ENCODE measurements around the gene HSPA6. TPM values are rescaled to one million over a fixed set of nuclear protein-coding genes. Genes with fewer than 3 reads are reported as not detected.
"Not testable (repeated sequence)": the region's sequence is repeated elsewhere in the genome, so short reads cannot be mapped to it uniquely, and the experiment has no call there.

HSPA6 gene
- polyA plus RNA-seq, 1 experiment: 0.27 TPM

DNA sequence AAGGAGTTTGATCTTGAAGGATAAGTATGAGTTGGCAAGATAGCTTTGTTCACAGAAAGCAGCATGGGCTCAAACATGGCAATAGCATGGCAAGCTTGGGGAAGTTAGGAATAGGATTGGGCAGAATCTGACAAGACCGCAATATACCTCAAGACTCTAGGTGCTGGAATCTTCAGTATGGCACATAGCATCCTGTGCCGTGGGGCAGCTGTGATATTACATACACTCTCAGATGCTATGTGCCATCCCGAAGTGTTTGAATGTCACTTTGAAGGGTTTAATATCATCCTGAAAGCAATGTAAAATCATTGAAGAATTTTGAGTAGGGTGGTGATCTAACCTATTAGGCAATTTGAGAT is 42.2 kb downstream of the HSPA6 start:
- POLR2A ChIA-PET; DNase-seq (ENCODE audit: low read depth, low spot score); H3K4me3 ChIP-seq (ENCODE audit: low read depth, low read length); H3K27me3 ChIP-seq (ENCODE audit: control insufficient read depth, insufficient read depth, low read length); H3K27ac ChIP-seq (ENCODE audit: low read depth, low read length); H3K9me3 ChIP-seq (ENCODE audit: control insufficient read depth, insufficient read depth, low read length): not testable (repeated sequence)
- CTCF ChIA-PET: interaction anchor here (0.7 to 1.5 kb wide), 2 partner anchors 172 to 175 kb away, joined by 3 to 8 read pairs; no protein-coding TSS in a partner anchor

GRCh38 chr1:161571703-161572102 is 47.4 kb downstream of the HSPA6 start:
- H3K27me3 ChIP-seq (ENCODE audit: control insufficient read depth, insufficient read depth, low read length); CTCF ChIA-PET; POLR2A ChIA-PET; DNase-seq (ENCODE audit: low read depth, low spot score); H3K27ac ChIP-seq (ENCODE audit: low read depth, low read length); H3K9me3 ChIP-seq (ENCODE audit: control insufficient read depth, insufficient read depth, low read length); H3K4me3 ChIP-seq (ENCODE audit: low read depth, low read length): not testable (repeated sequence)

Other genes starting within 250 kb of the HSPA6 start
- gene MPZ, start 214.6 kb upstream of the HSPA6 start, polyA plus RNA-seq (2011; rRNA removed): 0.71 and 0.89 TPM in 2 replicates
- 311 and 335 TPM in 2 replicates for gene SDHC, start 210.2 kb upstream of the HSPA6 start, polyA plus RNA-seq (2011; rRNA removed)
- not detected in 2 replicates for gene CFAP126, start 156.7 kb upstream of the HSPA6 start, polyA plus RNA-seq (2011; rRNA removed)
- gene FCGR2A, start 19.1 kb upstream of the HSPA6 start, polyA plus RNA-seq (2011; rRNA removed): 2.0 and 2.3 TPM in 2 replicates
- gene FCGR3A, start 25.3 kb downstream of the HSPA6 start, polyA plus RNA-seq (2011; rRNA removed): not detected in 2 replicates
- gene FCGR3B, start 106.6 kb downstream of the HSPA6 start, polyA plus RNA-seq (2011; rRNA removed): not detected in 2 replicates
- not detected in 2 replicates for gene FCGR2B, start 138.6 kb downstream of the HSPA6 start, polyA plus RNA-seq (2011; rRNA removed)
- gene FCRLA, start 182.7 kb downstream of the HSPA6 start, polyA plus RNA-seq (2011; rRNA removed): 0.12 and 0.15 TPM in 2 replicates
- 0.48 TPM in 2 replicates for gene FCRLB, start 197.0 kb downstream of the HSPA6 start, polyA plus RNA-seq (2011; rRNA removed)
- 34.9 and 41.1 TPM in 2 replicates for gene DUSP12, start 225.2 kb downstream of the HSPA6 start, polyA plus RNA-seq (2011; rRNA removed)
- 27.2 and 33.6 TPM in 2 replicates for gene ATF6, start 241.8 kb downstream of the HSPA6 start, polyA plus RNA-seq (2011; rRNA removed)

Data from AG04450 (cell line).